Measurements from ENCODE around the gene IER3.

The IER3 gene

DNA sequence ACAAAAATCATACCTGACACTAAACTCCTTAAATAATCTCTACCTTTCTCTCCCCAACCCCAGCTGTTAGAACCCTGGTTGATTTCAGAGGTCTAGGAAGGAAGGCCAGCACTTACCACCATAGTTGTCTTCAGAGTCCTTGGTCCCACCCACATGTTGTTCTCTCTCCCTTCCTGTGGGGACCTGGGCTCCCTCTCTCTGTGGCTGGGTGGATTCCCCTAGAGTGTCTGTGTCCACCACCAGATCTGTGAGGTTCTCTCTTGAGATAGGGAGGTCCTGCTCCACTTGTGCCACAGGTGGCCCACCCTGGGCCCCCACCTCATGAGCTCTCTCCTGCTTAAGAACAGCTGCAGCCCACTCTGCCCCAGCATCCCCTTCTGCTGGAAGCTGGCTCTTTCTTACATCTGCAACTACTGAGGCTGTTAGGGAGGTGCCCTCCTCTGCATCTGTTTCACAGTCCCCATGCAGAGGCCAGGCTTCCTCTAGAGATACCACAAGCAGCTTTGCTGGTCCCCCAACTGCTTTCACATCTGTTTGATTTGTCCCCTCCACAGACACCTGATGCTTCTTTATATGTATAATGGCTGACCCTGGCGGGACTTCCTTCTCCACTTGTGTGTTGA, 32.5 kb downstream of the IER3 start:
- no peak for DNase-seq (ENCODE audit: low spot score)
- H2AK5ac ChIP-seq (ENCODE audit: low read depth, low read length) = no peak overlapping the region
- H4K8ac ChIP-seq (ENCODE audit: low read depth, low read length) = no peak overlapping the region
- H3K9ac ChIP-seq (ENCODE audit: low read depth, low read length, poor library complexity) = peak overlapping the region; percentile 30
- H3K36me3 ChIP-seq (replicated peaks in 1 of 2; ENCODE audit: control insufficient read depth in 2 of 2, insufficient read depth in 2 of 2, low read length in 2 of 2) = peaks cover 51 to 83% of the 10 kb centered on the region in 2 donors
- H2BK120ac ChIP-seq (ENCODE audit: low read depth, low read length) = no peak overlapping the region
- no peak overlapping the region for H2AFZ ChIP-seq (ENCODE audit: low read length)
- H2BK12ac ChIP-seq (ENCODE audit: low read length) = no peak overlapping the region
- WGBS, 2 donors (ENCODE audit: extremely low coverage in 2 of 2, insufficient read length in 2 of 2, insufficient replicate concordance in 1 of 2) = no CpG with 5 or more reads among the region's 1 CpG
- no peak overlapping the region for H2BK15ac ChIP-seq (ENCODE audit: low read length)
- no peak overlapping the region for H4K91ac ChIP-seq (ENCODE audit: low read depth, low read length, poor library complexity)
- no peaks in the 10 kb centered on the region for H3K79me1 ChIP-seq (ENCODE audit: low read depth, low read length)
- no peak overlapping the region for H3K4me3 ChIP-seq (ENCODE audit: low read length in 2 of 2)
- no peak overlapping the region for H3K4ac ChIP-seq (ENCODE audit: low read length)
- H3K27me3 ChIP-seq (ENCODE audit: control insufficient read depth in 3 of 3, insufficient read depth in 3 of 3, low read depth in 1 of 3, low read length in 3 of 3) = no peaks in the 10 kb centered on the region
- H2BK5ac ChIP-seq (ENCODE audit: low read length) = no peak overlapping the region
- H3K9me3 ChIP-seq (replicated peaks in 1 of 2; ENCODE audit: control insufficient read depth in 2 of 2, insufficient read depth in 1 of 2, low read depth in 1 of 2, low read length in 2 of 2) = no peaks in the 10 kb centered on the region
- H3K27ac ChIP-seq (replicated peaks; ENCODE audit: low read length) = no peak overlapping the region
- no peak overlapping the region for H3K4me2 ChIP-seq (ENCODE audit: insufficient read depth, low read length, poor library complexity, severe bottlenecking)
- H3K4me1 ChIP-seq (ENCODE audit: control insufficient read depth in 2 of 2, insufficient read depth in 1 of 2, low read depth in 1 of 2, low read length in 2 of 2) = peaks cover 4 to 6% of the 10 kb centered on the region in 2 donors
- H3K14ac ChIP-seq (ENCODE audit: low read length) = no peak overlapping the region
- no peak overlapping the region for H3K18ac ChIP-seq (ENCODE audit: low read length)
- no peak overlapping the region for H3K23ac ChIP-seq (ENCODE audit: low read depth, low read length, poor library complexity)

- Histone ChIP-seq H3K4me3 (ENCODE audit: low read length in 2 of 2) (no peak overlapping the region), H3K27ac (replicated peaks; ENCODE audit: low read length) (no peak overlapping the region), H3K9ac (ENCODE audit: low read depth, low read length, poor library complexity) (no peak overlapping the region), H3K9me3 (replicated peaks in 1 of 2; ENCODE audit: control insufficient read depth in 2 of 2, insufficient read depth in 1 of 2, low read depth in 1 of 2, low read length in 2 of 2) (no peaks in the 10 kb centered on the region), H2BK120ac (ENCODE audit: low read depth, low read length) (no peak overlapping the region), H3K14ac (ENCODE audit: low read length) (no peak overlapping the region), H2BK5ac (ENCODE audit: low read length) (no peak overlapping the region), H3K79me1 (ENCODE audit: low read depth, low read length) (no peaks in the 10 kb centered on the region), H2AK5ac (ENCODE audit: low read depth, low read length) (no peak overlapping the region), H3K4me2 (ENCODE audit: insufficient read depth, low read length, poor library complexity, severe bottlenecking) (no peak overlapping the region), H3K23ac (ENCODE audit: low read depth, low read length, poor library complexity) (no peak overlapping the region), H2BK15ac (ENCODE audit: low read length) (no peak overlapping the region), H3K27me3 (ENCODE audit: control insufficient read depth in 3 of 3, insufficient read depth in 3 of 3, low read depth in 1 of 3, low read length in 3 of 3) (no peaks in the 10 kb centered on the region), H2BK12ac (ENCODE audit: low read length) (no peak overlapping the region), H2AFZ (ENCODE audit: low read length) (no peak overlapping the region), H4K91ac (ENCODE audit: low read depth, low read length, poor library complexity) (no peak overlapping the region), H3K4ac (ENCODE audit: low read length) (no peak overlapping the region), H3K4me1 (ENCODE audit: control insufficient read depth in 2 of 2, insufficient read depth in 1 of 2, low read depth in 1 of 2, low read length in 2 of 2) (no peaks in the 10 kb centered on the region), H3K36me3 (replicated peaks in 1 of 2; ENCODE audit: control insufficient read depth in 2 of 2, insufficient read depth in 2 of 2, low read length in 2 of 2) (peaks cover 63 to 95% of the 10 kb centered on the region in 2 donors), H3K18ac (ENCODE audit: low read length) (no peak overlapping the region), H4K8ac (ENCODE audit: low read depth, low read length) (no peak overlapping the region)
- DNase-seq (ENCODE audit: low spot score) = no peak
- WGBS, 2 donors (ENCODE audit: extremely low coverage in 2 of 2, insufficient read length in 2 of 2, insufficient replicate concordance in 1 of 2) = no CpG with 5 or more reads among the region's 2 CpGs
Observed at GRCh38 chr6:30709101-30709868, 35.1 kb downstream of the IER3 start.

GRCh38 chr6:30707281-30707850, 37.0 kb downstream of the IER3 start:
- H3K36me3 ChIP-seq (replicated peaks in 1 of 2; ENCODE audit: control insufficient read depth in 2 of 2, insufficient read depth in 2 of 2, low read length in 2 of 2) = peaks cover 64 to 95% of the 10 kb centered on the region in 2 donors
- H2BK120ac ChIP-seq (ENCODE audit: low read depth, low read length) = no peak overlapping the region
- H3K27ac ChIP-seq (replicated peaks; ENCODE audit: low read length) = no peak overlapping the region
- H3K9ac ChIP-seq (ENCODE audit: low read depth, low read length, poor library complexity) = no peak overlapping the region
- no CpG with 5 or more reads among the region's 6 CpGs for WGBS, 2 donors (ENCODE audit: extremely low coverage in 2 of 2, insufficient read length in 2 of 2, insufficient replicate concordance in 1 of 2)
- H4K8ac ChIP-seq (ENCODE audit: low read depth, low read length) = no peak overlapping the region
- H3K9me3 ChIP-seq (replicated peaks in 1 of 2; ENCODE audit: control insufficient read depth in 2 of 2, insufficient read depth in 1 of 2, low read depth in 1 of 2, low read length in 2 of 2) = peaks cover 0 to 2% of the 10 kb centered on the region in 2 donors
- no peak overlapping the region for H2BK12ac ChIP-seq (ENCODE audit: low read length)
- no peak overlapping the region for H3K4me3 ChIP-seq (ENCODE audit: low read length in 2 of 2)
- H2BK15ac ChIP-seq (ENCODE audit: low read length) = no peak overlapping the region
- DNase-seq (ENCODE audit: low spot score) = no peak
- H3K79me1 ChIP-seq (ENCODE audit: low read depth, low read length) = no peaks in the 10 kb centered on the region
- H3K27me3 ChIP-seq (ENCODE audit: control insufficient read depth in 3 of 3, insufficient read depth in 3 of 3, low read depth in 1 of 3, low read length in 3 of 3) = no peaks in the 10 kb centered on the region
- no peak overlapping the region for H3K4me2 ChIP-seq (ENCODE audit: insufficient read depth, low read length, poor library complexity, severe bottlenecking)
- no peak overlapping the region for H3K23ac ChIP-seq (ENCODE audit: low read depth, low read length, poor library complexity)
- H2BK5ac ChIP-seq (ENCODE audit: low read length) = no peak overlapping the region
- no peak overlapping the region for H3K18ac ChIP-seq (ENCODE audit: low read length)
- H3K14ac ChIP-seq (ENCODE audit: low read length) = no peak overlapping the region
- H3K4ac ChIP-seq (ENCODE audit: low read length) = no peak overlapping the region
- H3K4me1 ChIP-seq (ENCODE audit: control insufficient read depth in 2 of 2, insufficient read depth in 1 of 2, low read depth in 1 of 2, low read length in 2 of 2) = no peaks in the 10 kb centered on the region
- H4K91ac ChIP-seq (ENCODE audit: low read depth, low read length, poor library complexity) = no peak overlapping the region
- no peak overlapping the region for H2AFZ ChIP-seq (ENCODE audit: low read length)
- H2AK5ac ChIP-seq (ENCODE audit: low read depth, low read length) = no peak overlapping the region

- no peak overlapping the region for H3K4ac ChIP-seq (ENCODE audit: low read length)
- no peak overlapping the region for H3K4me2 ChIP-seq (ENCODE audit: insufficient read depth, low read length, poor library complexity, severe bottlenecking)
- peaks cover 49 to 90% of the 10 kb centered on the region in 2 donors for H3K36me3 ChIP-seq (replicated peaks in 1 of 2; ENCODE audit: control insufficient read depth in 2 of 2, insufficient read depth in 2 of 2, low read length in 2 of 2)
- H3K79me1 ChIP-seq (ENCODE audit: low read depth, low read length) = no peaks in the 10 kb centered on the region
- H2AK5ac ChIP-seq (ENCODE audit: low read depth, low read length) = no peak overlapping the region
- no peak overlapping the region for H2AFZ ChIP-seq (ENCODE audit: low read length)
- H4K8ac ChIP-seq (ENCODE audit: low read depth, low read length) = no peak overlapping the region
- no peaks in the 10 kb centered on the region for H3K4me1 ChIP-seq (ENCODE audit: control insufficient read depth in 2 of 2, insufficient read depth in 1 of 2, low read depth in 1 of 2, low read length in 2 of 2)
- no peak overlapping the region for H3K14ac ChIP-seq (ENCODE audit: low read length)
- H3K4me3 ChIP-seq (ENCODE audit: low read length in 2 of 2) = no peak overlapping the region
- no peak overlapping the region for H3K27ac ChIP-seq (replicated peaks; ENCODE audit: low read length)
- H3K23ac ChIP-seq (ENCODE audit: low read depth, low read length, poor library complexity) = no peak overlapping the region
- no CpG with 5 or more reads among the region's 4 CpGs for WGBS, 2 donors (ENCODE audit: extremely low coverage in 2 of 2, insufficient read length in 2 of 2, insufficient replicate concordance in 1 of 2)
- no peak overlapping the region for H2BK15ac ChIP-seq (ENCODE audit: low read length)
- H3K9ac ChIP-seq (ENCODE audit: low read depth, low read length, poor library complexity) = no peak overlapping the region
- no peak overlapping the region for H2BK5ac ChIP-seq (ENCODE audit: low read length)
- no peak overlapping the region for H2BK120ac ChIP-seq (ENCODE audit: low read depth, low read length)
- H4K91ac ChIP-seq (ENCODE audit: low read depth, low read length, poor library complexity) = no peak overlapping the region
- no peak overlapping the region for H2BK12ac ChIP-seq (ENCODE audit: low read length)
- H3K9me3 ChIP-seq (replicated peaks in 1 of 2; ENCODE audit: control insufficient read depth in 2 of 2, insufficient read depth in 1 of 2, low read depth in 1 of 2, low read length in 2 of 2) = peaks cover 0 to 3% of the 10 kb centered on the region in 2 donors
- no peak for DNase-seq (ENCODE audit: low spot score)
- H3K27me3 ChIP-seq (ENCODE audit: control insufficient read depth in 3 of 3, insufficient read depth in 3 of 3, low read depth in 1 of 3, low read length in 3 of 3) = no peaks in the 10 kb centered on the region
- no peak overlapping the region for H3K18ac ChIP-seq (ENCODE audit: low read length)
Observed at GRCh38 chr6:30705620-30706019, 38.7 kb downstream of the IER3 start.
